Measurements from ENCODE around the gene SMARCAL1.

The SMARCAL1 gene

DNA sequence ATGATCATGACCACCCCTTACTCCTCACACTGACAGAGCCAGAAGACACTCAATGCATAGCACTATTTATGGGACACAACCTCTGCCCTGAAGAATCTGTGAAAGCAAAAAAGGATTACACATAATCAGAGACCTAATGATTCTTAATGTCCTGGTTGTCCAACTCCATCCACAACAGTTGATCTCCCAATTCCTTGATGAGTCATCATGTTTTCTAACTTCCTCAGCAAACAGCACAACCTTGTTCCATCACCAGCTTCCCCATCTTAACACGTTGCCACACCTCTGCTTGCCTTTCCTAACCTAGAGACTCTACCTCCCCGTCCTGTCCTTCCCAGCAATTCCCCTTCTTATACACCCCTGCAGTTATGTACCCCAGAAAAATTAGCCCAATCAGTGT, 26.8 kb upstream of the SMARCAL1 start:
- no peak overlapping the region for H3K4me3 ChIP-seq (ENCODE audit: low read depth, low read length)
- TF ChIP-seq, protein P1, sequence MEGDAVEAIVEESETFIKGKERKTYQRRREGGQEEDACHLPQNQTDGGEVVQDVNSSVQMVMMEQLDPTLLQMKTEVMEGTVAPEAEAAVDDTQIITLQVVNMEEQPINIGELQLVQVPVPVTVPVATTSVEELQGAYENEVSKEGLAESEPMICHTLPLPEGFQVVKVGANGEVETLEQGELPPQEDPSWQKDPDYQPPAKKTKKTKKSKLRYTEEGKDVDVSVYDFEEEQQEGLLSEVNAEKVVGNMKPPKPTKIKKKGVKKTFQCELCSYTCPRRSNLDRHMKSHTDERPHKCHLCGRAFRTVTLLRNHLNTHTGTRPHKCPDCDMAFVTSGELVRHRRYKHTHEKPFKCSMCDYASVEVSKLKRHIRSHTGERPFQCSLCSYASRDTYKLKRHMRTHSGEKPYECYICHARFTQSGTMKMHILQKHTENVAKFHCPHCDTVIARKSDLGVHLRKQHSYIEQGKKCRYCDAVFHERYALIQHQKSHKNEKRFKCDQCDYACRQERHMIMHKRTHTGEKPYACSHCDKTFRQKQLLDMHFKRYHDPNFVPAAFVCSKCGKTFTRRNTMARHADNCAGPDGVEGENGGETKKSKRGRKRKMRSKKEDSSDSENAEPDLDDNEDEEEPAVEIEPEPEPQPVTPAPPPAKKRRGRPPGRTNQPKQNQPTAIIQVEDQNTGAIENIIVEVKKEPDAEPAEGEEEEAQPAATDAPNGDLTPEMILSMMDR (IDR thresholded peaks at IDR 0.05; ENCODE audit: borderline replicate concordance, insufficient read depth, low read depth, low read length) = no peak

DNA sequence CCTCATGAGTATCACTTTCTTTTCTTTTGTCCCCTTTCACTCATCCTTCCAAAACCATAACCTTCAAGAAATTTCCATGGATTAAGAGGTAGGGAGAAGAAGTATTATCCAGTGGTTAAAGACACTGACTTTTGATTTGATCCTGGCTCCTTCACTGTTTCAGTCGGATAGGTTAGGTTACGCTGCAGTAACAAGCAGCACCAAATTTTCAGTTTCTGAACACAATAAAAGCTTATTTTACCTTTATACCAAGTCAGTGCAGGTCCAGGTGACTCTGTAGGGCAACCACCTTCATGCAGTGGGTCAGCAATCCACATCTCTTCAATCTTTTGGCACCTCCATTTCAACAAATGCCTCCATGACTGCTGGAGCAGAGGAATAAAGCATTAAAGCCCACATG, 25.0 kb upstream of the SMARCAL1 start:
- TF ChIP-seq, protein P1 (IDR thresholded peaks at IDR 0.05; ENCODE audit: borderline replicate concordance, insufficient read depth, low read depth, low read length) = no peak

GRCh38 chr2:216388046-216388884, 24.0 kb upstream of the SMARCAL1 start:
- H3K4me3 ChIP-seq (ENCODE audit: low read depth, low read length) = no peak overlapping the region
- TF ChIP-seq, protein P1 (IDR thresholded peaks at IDR 0.05; ENCODE audit: borderline replicate concordance, insufficient read depth, low read depth, low read length) = no peak

More for the DNA sequence above, 25.0 kb upstream of the SMARCAL1 start:
- H3K4me3 ChIP-seq (ENCODE audit: low read depth, low read length) = no peak overlapping the region

- TF ChIP-seq, protein P1 (IDR thresholded peaks at IDR 0.05; ENCODE audit: borderline replicate concordance, insufficient read depth, low read depth, low read length) = no peak
- no peak overlapping the region for H3K4me3 ChIP-seq (ENCODE audit: low read depth, low read length)
Observed at GRCh38 chr2:216389570-216389969, 22.7 kb upstream of the SMARCAL1 start.

DNA sequence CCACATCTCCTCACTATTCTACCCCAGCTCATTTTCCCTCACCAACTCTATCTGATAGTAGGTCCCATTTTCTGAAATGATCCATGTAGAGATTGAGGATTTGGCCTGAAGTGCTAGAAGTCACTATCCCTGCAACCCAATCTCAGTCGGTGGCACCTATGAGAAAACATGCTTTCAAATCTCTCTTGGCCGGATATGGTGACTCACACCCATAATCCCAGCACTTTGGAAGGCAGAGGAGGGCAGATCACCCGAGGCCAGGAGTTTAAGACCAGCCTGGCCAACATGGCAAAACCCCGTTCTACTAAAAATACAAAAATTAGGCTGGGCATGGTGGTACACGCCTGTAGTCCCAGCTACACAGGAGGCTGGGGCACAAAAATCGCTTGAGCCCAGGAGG, 20.9 kb upstream of the SMARCAL1 start:
- no peak overlapping the region for H3K4me3 ChIP-seq (ENCODE audit: low read depth, low read length)
- TF ChIP-seq, protein P1 (IDR thresholded peaks at IDR 0.05; ENCODE audit: borderline replicate concordance, insufficient read depth, low read depth, low read length) = no peak

GRCh38 chr2:216392018-216392562, 20.2 kb upstream of the SMARCAL1 start:
- no peak overlapping the region for H3K4me3 ChIP-seq (ENCODE audit: low read depth, low read length)
- TF ChIP-seq, protein P1 (IDR thresholded peaks at IDR 0.05; ENCODE audit: borderline replicate concordance, insufficient read depth, low read depth, low read length) = no peak

All from GM12875 (cell line).